GM23248 (cell line): ENCODE results near the gene WSCD1. TPM values are rescaled to one million over a fixed set of nuclear protein-coding genes. Genes with fewer than 3 reads are reported as not detected.

ENCODE experiments used
- DNase-seq: peaks from one replicate; pipeline ENCODE4 v3.0.0-alpha.2; 2015
- H2AFZ ChIP-seq: fragments of 200-600 bp; sonication (generic); 2 replicates; pipeline ENCODE4 v1.6.1; 2016; ENCODE audit warnings: antibody characterized with exemption
- H3F3A ChIP-seq: fragments of 200-600 bp; sonication (generic); 2 replicates; pipeline ENCODE4 v1.6.1; 2016; ENCODE audit warnings: mild to moderate bottlenecking, antibody characterized with exemption, mixed run types; ENCODE audit not compliant: insufficient read depth
- H3K27ac ChIP-seq: fragments of 200-600 bp; sonication (generic); 2 replicates; pipeline ENCODE4 v1.5.1; 2016; ENCODE audit warnings: mild to moderate bottlenecking
- H3K27me3 ChIP-seq: fragments of 200-600 bp; sonication (generic); replicated peaks from 2 replicates; pipeline ENCODE4 v1.6.1; 2016; ENCODE audit warnings: mild to moderate bottlenecking; ENCODE audit not compliant: insufficient read depth
- H3K36me3 ChIP-seq: fragments of 200-600 bp; sonication (generic); 2 replicates; pipeline ENCODE4 v1.6.1; 2016; ENCODE audit warnings: low read depth, mild to moderate bottlenecking
- H3K4me1 ChIP-seq: fragments of 200-600 bp; sonication (generic); 2 replicates; pipeline ENCODE4 v1.6.1; 2016; ENCODE audit warnings: mild to moderate bottlenecking; ENCODE audit not compliant: insufficient read depth
- H3K4me2 ChIP-seq: fragments of 200-600 bp; sonication (generic); one replicate; pipeline ENCODE4 v1.6.1; 2016; ENCODE audit warnings: mild to moderate bottlenecking; ENCODE audit not compliant: unreplicated experiment
- H3K4me3 ChIP-seq: fragments of 200-600 bp; sonication (generic); 2 replicates; pipeline ENCODE4 v1.5.1; 2016; ENCODE audit warnings: mild to moderate bottlenecking
- H3K79me2 ChIP-seq: fragments of 200-600 bp; sonication (generic); 2 replicates; pipeline ENCODE4 v1.6.1; 2016; ENCODE audit warnings: mild to moderate bottlenecking; ENCODE audit not compliant: insufficient read depth
- H3K9ac ChIP-seq: fragments of 200-600 bp; sonication (generic); 2 replicates; pipeline ENCODE4 v1.6.1; 2016; ENCODE audit warnings: mild to moderate bottlenecking
- H3K9me2 ChIP-seq: fragments of 200-600 bp; sonication (generic); 2 replicates; pipeline ENCODE4 v1.6.1; 2016; ENCODE audit warnings: mixed run types, mild to moderate bottlenecking, moderate library complexity; ENCODE audit not compliant: insufficient read depth
- H3K9me3 ChIP-seq: fragments of 200-600 bp; sonication (generic); one replicate; pipeline ENCODE4 v1.6.1; 2017; ENCODE audit warnings: low read depth
- H4K20me1 ChIP-seq: fragments of 200-600 bp; sonication (generic); 2 replicates; pipeline ENCODE4 v1.6.0; 2016; ENCODE audit not compliant: insufficient read depth
- EZH2 ChIP-seq: fragments of 200-600 bp; sonication (generic); IDR thresholded peaks from 2 replicates; pipeline ENCODE4 v1.6.1; 2018; ENCODE audit warnings: antibody characterized with exemption, mild to moderate bottlenecking; ENCODE audit not compliant: insufficient read depth, poor library complexity, severe bottlenecking
- EZH2phosphoT487 ChIP-seq: fragments of 200-600 bp; sonication (generic); IDR thresholded peaks from 2 replicates; pipeline ENCODE4 v1.6.1; 2018; ENCODE audit warnings: antibody characterized with exemption, moderate library complexity, mild to moderate bottlenecking, low read depth; ENCODE audit not compliant: insufficient read depth
- WGBS, 2 experiments: methylation state at CpG; one replicate each; pipeline ENCODE4 v1.1.6; 2015 to 2017; ENCODE audit warnings: low lambda C conversion rate in 2 of 2, low coverage in 1 of 2; ENCODE audit errors: missing lambda C conversion rate in 2 of 2; 5-methylcytosine and 5-hydroxymethylcytosine counted together
- in situ Hi-C: fragments of 300-500 bp; cut with MboI; formaldehyde crosslinking; loops from 2 replicates; pipeline ENCODE4 v1.15.0; 2020
- polyA plus RNA-seq: library from polyadenylated mRNA; unstranded; fragments of >200 nt; fragmentation: Nextera tagmentation; extraction: Ambion mirVana; gene quantifications from 2 replicates; pipeline ENCODE4 v1.2.1, GENCODE V29; 2016
- total RNA-seq: library from RNA; depleted of rRNA; stranded (reverse); fragments of >200 nt; shearing (Covaris generic); gene quantifications from 2 replicates; pipeline ENCODE4 v1.2.3, GENCODE V29; 2014

The WSCD1 gene
- total and polyA plus RNA-seq, 2 experiments from 2014 or later, result 0.11 TPM; not detected in 1

- H3K27me3 ChIP-seq, result no peaks in the 10 kb centered on the region
- no peaks in the 10 kb centered on the region for H3F3A ChIP-seq
- H3K36me3 ChIP-seq, result no peaks in the 10 kb centered on the region
- H3K4me2 ChIP-seq, result no peak overlapping the region
- TF ChIP-seq EZH2phosphoT487, result no peak
- TF ChIP-seq EZH2, result no peak
- H3K4me3 ChIP-seq, result no peak overlapping the region
- no peaks in the 10 kb centered on the region for H3K79me2 ChIP-seq
- H3K27ac ChIP-seq, result no peak overlapping the region
- in situ Hi-C loops, result no loop called here
- H3K4me1 ChIP-seq, result no peaks in the 10 kb centered on the region
- no peak overlapping the region for H2AFZ ChIP-seq
- WGBS, 2 experiments, result 7 to 11% methylated on average over 3 of the region's 3 CpGs
- H3K9me2 ChIP-seq, result no peaks in the 10 kb centered on the region
- DNase-seq, result no peak
- H3K9ac ChIP-seq, result no peak overlapping the region
- no peaks in the 10 kb centered on the region for H3K9me3 ChIP-seq
- no peaks in the 10 kb centered on the region for H4K20me1 ChIP-seq
Measured at GRCh38 chr17:6138761-6139446, 68.7 kb downstream of the WSCD1 start.

- no peaks in the 10 kb centered on the region for H3K9me3 ChIP-seq
- 9 to 12% methylated on average over 8 of the region's 8 CpGs for WGBS, 2 experiments
- no peaks in the 10 kb centered on the region for H3K4me1 ChIP-seq
- H3K4me2 ChIP-seq, result no peak overlapping the region
- no peak overlapping the region for H2AFZ ChIP-seq
- no peak overlapping the region for H3K9ac ChIP-seq
- no peaks in the 10 kb centered on the region for H3K36me3 ChIP-seq
- no peaks in the 10 kb centered on the region for H3K9me2 ChIP-seq
- no peaks in the 10 kb centered on the region for H3F3A ChIP-seq
- H3K4me3 ChIP-seq, result no peak overlapping the region
- in situ Hi-C loops, result no loop called here
- DNase-seq, result no peak
- H4K20me1 ChIP-seq, result no peaks in the 10 kb centered on the region
- H3K27me3 ChIP-seq, result no peaks in the 10 kb centered on the region
- no peak for TF ChIP-seq EZH2
- H3K79me2 ChIP-seq, result no peaks in the 10 kb centered on the region
- no peak overlapping the region for H3K27ac ChIP-seq
Measured at GRCh38 chr17:6139447-6139832, 69.3 kb downstream of the WSCD1 start.

GRCh38 chr17:6140188-6140587, 70.0 kb downstream of the WSCD1 start:
- Histone ChIP-seq H4K20me1 (no peaks in the 10 kb centered on the region), H3K27me3 (no peaks in the 10 kb centered on the region), H2AFZ (no peak overlapping the region), H3K9me3 (no peaks in the 10 kb centered on the region), H3K4me3 (no peak overlapping the region), H3K4me1 (no peaks in the 10 kb centered on the region), H3K9me2 (no peaks in the 10 kb centered on the region), H3K36me3 (no peaks in the 10 kb centered on the region), H3K27ac (no peak overlapping the region), H3K4me2 (no peak overlapping the region), H3K79me2 (no peaks in the 10 kb centered on the region), H3F3A (no peaks in the 10 kb centered on the region), H3K9ac (no peak overlapping the region)
- TF ChIP-seq EZH2, result no peak
- TF ChIP-seq EZH2phosphoT487, result no peak
- 31 to 35% methylated on average over 2 of the region's 2 CpGs for WGBS, 2 experiments
- in situ Hi-C loops, result no loop called here
- DNase-seq, result no peak

- Histone ChIP-seq H3K27me3 (no peaks in the 10 kb centered on the region), H3K4me1 (no peaks in the 10 kb centered on the region), H3K79me2 (no peaks in the 10 kb centered on the region), H3K9me3 (no peaks in the 10 kb centered on the region), H3K9me2 (no peaks in the 10 kb centered on the region), H4K20me1 (no peaks in the 10 kb centered on the region), H3K36me3 (no peaks in the 10 kb centered on the region), H3K27ac (no peak overlapping the region), H2AFZ (no peak overlapping the region), H3F3A (no peaks in the 10 kb centered on the region), H3K4me2 (no peak overlapping the region), H3K4me3 (no peak overlapping the region), H3K9ac (no peak overlapping the region)
- no peak for DNase-seq
- WGBS, 2 experiments, result 39 to 44% methylated on average over 8 of the region's 8 CpGs
- TF ChIP-seq EZH2 (no peak), EZH2phosphoT487 (no peak)
- in situ Hi-C loops, result no loop called here
Measured at GRCh38 chr17:6140728-6141330, 70.7 kb downstream of the WSCD1 start.

- H3K9me2 ChIP-seq, result no peaks in the 10 kb centered on the region
- no peaks in the 10 kb centered on the region for H3K79me2 ChIP-seq
- no peak overlapping the region for H3K27ac ChIP-seq
- no peak for DNase-seq
- no peaks in the 10 kb centered on the region for H3F3A ChIP-seq
- no peaks in the 10 kb centered on the region for H3K4me1 ChIP-seq
- no peak overlapping the region for H3K4me2 ChIP-seq
- in situ Hi-C loops, result no loop called here
- no peak overlapping the region for H2AFZ ChIP-seq
- H3K36me3 ChIP-seq, result no peaks in the 10 kb centered on the region
- H3K9ac ChIP-seq, result no peak overlapping the region
- no peak overlapping the region for H3K4me3 ChIP-seq
- WGBS, 2 experiments, result 38% methylated on average over 6 of the region's 6 CpGs
- H3K9me3 ChIP-seq, result no peaks in the 10 kb centered on the region
- H3K27me3 ChIP-seq, result no peaks in the 10 kb centered on the region
- H4K20me1 ChIP-seq, result no peaks in the 10 kb centered on the region
- TF ChIP-seq EZH2phosphoT487 (no peak), EZH2 (no peak)
Measured at GRCh38 chr17:6142701-6143100, 72.5 kb downstream of the WSCD1 start.
